ENCODE results near the gene LAT. TPM values are rescaled to one million over a fixed set of nuclear protein-coding genes. Genes with fewer than 3 reads are reported as not detected.
"Not testable (repeated sequence)": the region's sequence is repeated elsewhere in the genome, so short reads cannot be mapped to it uniquely, and the experiment has no call there.

Gene LAT
- polyA plus RNA-seq, 1 of the 3 experiments (the other 2 are of a cell fraction) = 8.0 TPM

DNA sequence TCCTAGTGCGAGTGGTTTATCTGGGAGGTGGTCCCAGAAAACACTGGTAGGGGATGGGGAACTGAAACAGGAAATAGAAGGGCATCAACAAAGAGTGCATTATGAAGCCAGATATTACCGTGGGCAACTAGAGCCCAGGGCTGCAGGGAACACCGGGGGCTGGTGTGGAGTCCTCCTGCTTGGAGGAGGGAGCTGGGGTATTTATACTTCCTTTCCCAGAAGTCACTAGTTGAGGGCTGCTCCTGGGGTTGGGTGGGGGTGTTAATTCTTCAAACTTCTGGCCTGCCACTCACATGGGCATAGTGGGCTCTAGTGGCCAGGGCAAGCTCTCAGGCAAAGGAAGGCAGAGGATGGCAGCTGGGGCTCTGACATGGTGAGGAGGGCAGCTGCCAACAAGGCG, 14.7 kb downstream of the LAT start (continued):
- TF ChIP-seq, protein P1, sequence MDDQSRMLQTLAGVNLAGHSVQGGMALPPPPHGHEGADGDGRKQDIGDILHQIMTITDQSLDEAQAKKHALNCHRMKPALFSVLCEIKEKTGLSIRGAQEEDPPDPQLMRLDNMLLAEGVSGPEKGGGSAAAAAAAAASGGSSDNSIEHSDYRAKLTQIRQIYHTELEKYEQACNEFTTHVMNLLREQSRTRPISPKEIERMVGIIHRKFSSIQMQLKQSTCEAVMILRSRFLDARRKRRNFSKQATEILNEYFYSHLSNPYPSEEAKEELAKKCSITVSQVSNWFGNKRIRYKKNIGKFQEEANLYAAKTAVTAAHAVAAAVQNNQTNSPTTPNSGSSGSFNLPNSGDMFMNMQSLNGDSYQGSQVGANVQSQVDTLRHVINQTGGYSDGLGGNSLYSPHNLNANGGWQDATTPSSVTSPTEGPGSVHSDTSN (IDR thresholded peaks at IDR 0.05) = no peak
- TF ChIP-seq SIN3A (IDR thresholded peaks at IDR 0.05; ENCODE audit: borderline replicate concordance, low read depth, low read length) (no peak), GABPA (IDR thresholded peaks at IDR 0.05; ENCODE audit: low read depth) (no peak)

DNA sequence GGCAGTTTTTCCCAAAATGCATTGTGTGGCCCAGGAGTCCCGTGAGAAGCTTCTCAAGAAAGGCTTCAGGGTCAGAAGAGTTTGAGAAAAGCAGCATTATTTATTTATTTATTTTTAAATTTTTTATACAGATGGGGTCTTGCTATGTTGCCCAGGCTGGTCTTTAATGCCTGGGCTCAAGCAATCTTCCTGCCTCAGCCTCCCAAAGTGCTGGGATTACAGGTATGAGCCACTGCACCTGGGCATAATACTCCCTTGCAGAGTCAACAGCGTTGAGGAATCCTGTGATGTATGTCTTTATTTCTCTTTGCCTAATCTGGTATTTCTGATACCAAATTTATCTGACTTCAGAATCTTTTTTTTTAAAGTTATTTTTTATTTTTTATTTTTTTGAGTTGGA, 15.2 kb downstream of the LAT start:
- H4K20me1 ChIP-seq (ENCODE audit: insufficient read depth) = no peaks in the 10 kb centered on the region
- no peaks in the 10 kb centered on the region for H3K27me3 ChIP-seq (ENCODE audit: insufficient read depth)
- H3K79me2 ChIP-seq (ENCODE audit: insufficient read depth) = no peaks in the 10 kb centered on the region
- no peak for TF ChIP-seq ELF1 (IDR thresholded peaks at IDR 0.05)
- TF ChIP-seq, protein P1 (IDR thresholded peaks at IDR 0.05) = no peak
- no peak for TF ChIP-seq EZH2phosphoT487 (IDR thresholded peaks at IDR 0.05; ENCODE audit: borderline replicate concordance, low read depth)
- TF ChIP-seq RXRA (IDR thresholded peaks at IDR 0.05; ENCODE audit: borderline replicate concordance, low read depth) = no peak
- no peak for TF ChIP-seq NRF1 (IDR thresholded peaks at IDR 0.05; ENCODE audit: low read depth, low read length)
- TF ChIP-seq TEAD4 (IDR thresholded peaks at IDR 0.05; ENCODE audit: borderline replicate concordance, insufficient read depth) = no peak
- TF ChIP-seq CHD2 (IDR thresholded peaks at IDR 0.05; ENCODE audit: low read length, partially characterized antibody) = no peak
- TF ChIP-seq RAD21 (IDR thresholded peaks at IDR 0.05; ENCODE audit: low read length) = no peak
- no peak for TF ChIP-seq NFIC (IDR thresholded peaks at IDR 0.05; ENCODE audit: borderline replicate concordance)
- no peak for TF ChIP-seq SIN3A (IDR thresholded peaks at IDR 0.05; ENCODE audit: borderline replicate concordance, low read depth, low read length)
- no peak for TF ChIP-seq TAF1 (IDR thresholded peaks at IDR 0.05; ENCODE audit: borderline replicate concordance, low read depth, low read length)
- TF ChIP-seq, protein P2, sequence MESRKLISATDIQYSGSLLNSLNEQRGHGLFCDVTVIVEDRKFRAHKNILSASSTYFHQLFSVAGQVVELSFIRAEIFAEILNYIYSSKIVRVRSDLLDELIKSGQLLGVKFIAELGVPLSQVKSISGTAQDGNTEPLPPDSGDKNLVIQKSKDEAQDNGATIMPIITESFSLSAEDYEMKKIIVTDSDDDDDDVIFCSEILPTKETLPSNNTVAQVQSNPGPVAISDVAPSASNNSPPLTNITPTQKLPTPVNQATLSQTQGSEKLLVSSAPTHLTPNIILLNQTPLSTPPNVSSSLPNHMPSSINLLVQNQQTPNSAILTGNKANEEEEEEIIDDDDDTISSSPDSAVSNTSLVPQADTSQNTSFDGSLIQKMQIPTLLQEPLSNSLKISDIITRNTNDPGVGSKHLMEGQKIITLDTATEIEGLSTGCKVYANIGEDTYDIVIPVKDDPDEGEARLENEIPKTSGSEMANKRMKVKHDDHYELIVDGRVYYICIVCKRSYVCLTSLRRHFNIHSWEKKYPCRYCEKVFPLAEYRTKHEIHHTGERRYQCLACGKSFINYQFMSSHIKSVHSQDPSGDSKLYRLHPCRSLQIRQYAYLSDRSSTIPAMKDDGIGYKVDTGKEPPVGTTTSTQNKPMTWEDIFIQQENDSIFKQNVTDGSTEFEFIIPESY (IDR thresholded peaks at IDR 0.05; ENCODE audit: borderline replicate concordance, low read depth) = no peak
- TF ChIP-seq GABPA (IDR thresholded peaks at IDR 0.05; ENCODE audit: low read depth) = no peak
- no peak for TF ChIP-seq FOXM1 (IDR thresholded peaks at IDR 0.05; ENCODE audit: low read depth)
- no peak for TF ChIP-seq EP300 (IDR thresholded peaks at IDR 0.05; ENCODE audit: borderline replicate concordance in 1 of 2, low read depth in 1 of 2, low read length in 1 of 2)
- TF ChIP-seq, protein P3, sequence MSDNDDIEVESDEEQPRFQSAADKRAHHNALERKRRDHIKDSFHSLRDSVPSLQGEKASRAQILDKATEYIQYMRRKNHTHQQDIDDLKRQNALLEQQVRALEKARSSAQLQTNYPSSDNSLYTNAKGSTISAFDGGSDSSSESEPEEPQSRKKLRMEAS (IDR thresholded peaks at IDR 0.05; ENCODE audit: low read depth) = no peak
- 76% methylated on average over 2 of the region's 2 CpGs for WGBS (ENCODE audit: low lambda C conversion rate)
- no peaks in the 10 kb centered on the region for H3F3A ChIP-seq (replicated peaks; ENCODE audit: insufficient read depth)
- no peak overlapping the region for H2AFZ ChIP-seq (ENCODE audit: low read depth)
- no peak overlapping the region for H3K27ac ChIP-seq (ENCODE audit: low read depth in 2 of 2, low read length in 1 of 2)
- no peak overlapping the region for H3K4me3 ChIP-seq (ENCODE audit: low read depth in 2 of 2, low read length in 1 of 2)
- CTCF ChIA-PET = no interaction called here
- H3K36me3 ChIP-seq (replicated peaks in 1 of 2; ENCODE audit: control insufficient read depth in 1 of 2, insufficient read depth in 2 of 2, low read length in 1 of 2) = no peaks in the 10 kb centered on the region
- POLR2A ChIA-PET = no interaction called here
- DNase-seq = no peak
- H3K9me3 ChIP-seq = no peaks in the 10 kb centered on the region
- no peaks in the 10 kb centered on the region for H3K4me1 ChIP-seq (ENCODE audit: control insufficient read depth in 1 of 2, insufficient read depth in 2 of 2, low read depth in 1 of 2, low read length in 1 of 2)
- H3K9me2 ChIP-seq = no peaks in the 10 kb centered on the region
- no peak overlapping the region for H3K9ac ChIP-seq
- no peak overlapping the region for H3K4me2 ChIP-seq

DNA sequence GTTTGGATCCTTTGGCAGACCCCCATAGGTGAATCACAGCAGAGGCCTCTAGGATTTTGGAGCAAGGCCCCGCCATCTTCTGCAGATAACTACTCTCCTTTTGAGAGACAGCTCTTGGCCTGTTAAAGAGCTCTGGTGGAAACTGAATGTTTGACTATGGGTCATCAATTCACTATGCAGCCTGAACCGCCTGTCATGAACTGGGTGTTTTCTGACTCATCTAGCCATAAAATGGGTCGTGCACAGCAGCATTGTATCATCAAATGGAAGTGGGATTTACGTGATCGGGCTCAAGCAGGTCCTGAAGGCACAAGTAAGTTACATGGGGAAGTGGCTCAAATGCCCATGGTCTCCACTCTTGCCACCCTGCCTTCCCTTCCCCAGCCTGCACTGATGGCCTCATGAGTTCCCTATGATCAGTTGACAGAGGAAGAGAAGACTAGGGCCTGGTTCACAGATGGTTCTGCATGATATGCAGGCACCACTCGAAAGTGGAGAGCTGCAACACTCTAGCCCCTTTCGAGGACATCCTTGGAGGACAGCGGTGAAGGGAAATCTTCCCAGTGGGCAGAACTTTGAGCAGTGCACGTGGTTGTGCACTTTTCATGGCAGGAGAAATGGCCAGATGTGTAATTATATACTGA, 19.8 kb downstream of the LAT start:
- H3K27ac ChIP-seq (ENCODE audit: low read depth in 2 of 2, low read length in 1 of 2); H3K9ac ChIP-seq; H3K9me3 ChIP-seq; H3K4me1 ChIP-seq (ENCODE audit: control insufficient read depth in 1 of 2, insufficient read depth in 2 of 2, low read depth in 1 of 2, low read length in 1 of 2); H3K79me2 ChIP-seq (ENCODE audit: insufficient read depth); DNase-seq; POLR2A ChIA-PET; H3K4me3 ChIP-seq (ENCODE audit: low read depth in 2 of 2, low read length in 1 of 2); H3K27me3 ChIP-seq (ENCODE audit: insufficient read depth); H3K9me2 ChIP-seq; H3K36me3 ChIP-seq (replicated peaks in 1 of 2; ENCODE audit: control insufficient read depth in 1 of 2, insufficient read depth in 2 of 2, low read length in 1 of 2); H2AFZ ChIP-seq (ENCODE audit: low read depth); H3F3A ChIP-seq (replicated peaks; ENCODE audit: insufficient read depth); H3K4me2 ChIP-seq; H4K20me1 ChIP-seq (ENCODE audit: insufficient read depth): not testable (repeated sequence)
- 55% methylated on average over 8 of the region's 9 CpGs for WGBS (ENCODE audit: low lambda C conversion rate)
- CTCF ChIA-PET = interaction anchor here (0.7 kb wide), 1 partner anchor 10 kb away, joined by 3 read pairs; no protein-coding TSS in a partner anchor
